H9 (cell line): Measurements from ENCODE around the gene NRXN2. TPM values are rescaled to one million over a fixed set of nuclear protein-coding genes. Genes with fewer than 3 reads are reported as not detected.

Experiments used
- DNase-seq: peaks from one replicate; pipeline ENCODE4 v3.0.0-alpha.2; 2017
- H2AFZ ChIP-seq: one replicate; pipeline ENCODE4 v1.6.1; 2013; ENCODE audit warnings: mild to moderate bottlenecking, low read length, control low read depth, moderate library complexity
- H2AK5ac ChIP-seq: 2 replicates; pipeline ENCODE4 v1.6.1; 2013; ENCODE audit warnings: low read length, control low read depth, mixed read lengths; ENCODE audit not compliant: insufficient read length
- H2BK120ac ChIP-seq: one replicate; pipeline ENCODE4 v1.6.1; 2013; ENCODE audit warnings: low read depth, mild to moderate bottlenecking, low read length, control low read depth, inconsistent platforms; ENCODE audit not compliant: poor library complexity, severe bottlenecking
- H2BK12ac ChIP-seq: 2 replicates; pipeline ENCODE4 v1.6.1; 2013; ENCODE audit warnings: low read length, control low read depth, mixed read lengths, low read depth; ENCODE audit not compliant: insufficient read length
- H2BK15ac ChIP-seq: 2 replicates; pipeline ENCODE4 v1.6.1; 2013; ENCODE audit warnings: low read depth, low read length, control low read depth
- H2BK20ac ChIP-seq: one replicate; pipeline ENCODE4 v1.6.1; 2013; ENCODE audit warnings: low read depth, mild to moderate bottlenecking, low read length, control low read depth, inconsistent platforms; ENCODE audit not compliant: poor library complexity, severe bottlenecking
- H2BK5ac ChIP-seq: 2 replicates; pipeline ENCODE4 v1.6.1; 2013; ENCODE audit warnings: low read length, control low read depth, mixed read lengths; ENCODE audit not compliant: insufficient read length
- H3K14ac ChIP-seq: 2 replicates; pipeline ENCODE4 v1.6.1; 2013; ENCODE audit warnings: low read length, control low read depth; ENCODE audit not compliant: insufficient read depth
- H3K18ac ChIP-seq: 2 replicates; pipeline ENCODE4 v1.6.1; 2013; ENCODE audit warnings: low read depth, mild to moderate bottlenecking, mixed read lengths, low read length, control low read depth; ENCODE audit not compliant: insufficient read length
- H3K23ac ChIP-seq: 2 replicates; pipeline ENCODE4 v1.6.1; 2013; ENCODE audit warnings: low read length, control low read depth, mixed read lengths, low read depth; ENCODE audit not compliant: insufficient read length
- H3K23me2 ChIP-seq: 2 replicates; pipeline ENCODE4 v1.6.1; 2013; ENCODE audit warnings: low read depth, mild to moderate bottlenecking, mixed read lengths, low read length, control low read depth; ENCODE audit not compliant: insufficient read length, poor library complexity, severe bottlenecking
- H3K27ac ChIP-seq: 2 replicates; pipeline ENCODE4 v1.5.1; 2013; ENCODE audit warnings: low read length, control low read depth, mixed read lengths, low read depth; ENCODE audit not compliant: insufficient read length
- H3K27me3 ChIP-seq: 2 replicates; pipeline ENCODE4 v1.6.1; 2013; ENCODE audit warnings: low read length, control low read depth, inconsistent platforms; ENCODE audit not compliant: insufficient read depth
- H3K4ac ChIP-seq: 2 replicates; pipeline ENCODE4 v1.6.1; 2013; ENCODE audit warnings: low read depth, mild to moderate bottlenecking, control low read depth, inconsistent platforms, low read length, moderate library complexity
- H3K4me1 ChIP-seq: 2 replicates; pipeline ENCODE4 v1.6.1; 2013; ENCODE audit warnings: low read length, control low read depth, inconsistent platforms; ENCODE audit not compliant: insufficient read depth
- H3K4me2 ChIP-seq: 2 replicates; pipeline ENCODE4 v1.6.1; 2013; ENCODE audit warnings: low read length, control low read depth, mixed read lengths; ENCODE audit not compliant: insufficient read length, insufficient read depth
- H3K56ac ChIP-seq: 2 replicates; pipeline ENCODE4 v1.6.1; 2013; ENCODE audit warnings: low read depth, mild to moderate bottlenecking, mixed read lengths, low read length, control low read depth; ENCODE audit not compliant: insufficient read length
- H3K79me1 ChIP-seq: 2 replicates; pipeline ENCODE4 v1.6.1; 2013; ENCODE audit warnings: low read depth, mild to moderate bottlenecking, moderate library complexity, low read length, control low read depth, inconsistent platforms; ENCODE audit not compliant: insufficient read depth, poor library complexity, severe bottlenecking
- H3K79me2 ChIP-seq: 2 replicates; pipeline ENCODE4 v1.6.1; 2013; ENCODE audit warnings: low read length, control low read depth, inconsistent platforms; ENCODE audit not compliant: insufficient read depth
- H3K9ac ChIP-seq: 2 replicates; pipeline ENCODE4 v1.6.1; 2013; ENCODE audit warnings: low read length, control low read depth, mixed read lengths; ENCODE audit not compliant: insufficient read length; ENCODE audit errors: extremely low read depth
- H3K9me3 ChIP-seq: one replicate; pipeline ENCODE4 v1.6.1; 2013; ENCODE audit warnings: low read depth, low read length, inconsistent platforms; ENCODE audit not compliant: control insufficient read depth
- H3T11ph ChIP-seq: one replicate; pipeline ENCODE4 v1.6.1; 2013; ENCODE audit warnings: mild to moderate bottlenecking, low read length, control low read depth, inconsistent platforms
- H4K20me1 ChIP-seq: one replicate; pipeline ENCODE4 v1.6.1; 2013; ENCODE audit not compliant: control insufficient read depth, insufficient read length, insufficient read depth
- H4K5ac ChIP-seq: 2 replicates; pipeline ENCODE4 v1.6.1; 2013; ENCODE audit warnings: low read depth, mild to moderate bottlenecking, mixed read lengths, low read length, control low read depth; ENCODE audit not compliant: insufficient read length
- H4K8ac ChIP-seq: replicated peaks from 2 replicates; pipeline ENCODE4 v1.6.1; 2013; ENCODE audit warnings: low read length, control low read depth, mixed read lengths, low read depth; ENCODE audit not compliant: insufficient read length
- H4K91ac ChIP-seq: 2 replicates; pipeline ENCODE4 v1.6.1; 2013; ENCODE audit warnings: low read depth, mild to moderate bottlenecking, moderate library complexity, mixed read lengths, low read length, control low read depth; ENCODE audit not compliant: insufficient read length
- H3K27ac Mint-ChIP-seq, 3 experiments: 2 replicates in 2 of 3; 3 replicates in 1 of 3; pipeline ENCODE4 v1.8.0; 2020 to 2021; ENCODE audit warnings: mixed read lengths in 3 of 3, mild to moderate bottlenecking in 1 of 3, moderate library complexity in 1 of 3
- H3K27me3 Mint-ChIP-seq: 2 replicates; pipeline ENCODE4 v1.8.0; 2021; ENCODE audit warnings: low read depth, mild to moderate bottlenecking, moderate library complexity, mixed read lengths
- H3K36me3 Mint-ChIP-seq, 3 experiments: 2 replicates in 2 of 3; 3 replicates in 1 of 3; pipeline ENCODE4 v1.8.0; 2020 to 2021; ENCODE audit warnings: low read depth in 3 of 3, mixed read lengths in 3 of 3; ENCODE audit not compliant: insufficient read depth in 1 of 3
- H3K4me1 Mint-ChIP-seq, 2 experiments: 2 replicates each; pipeline ENCODE4 v1.8.0; 2020; ENCODE audit warnings: mixed read lengths in 2 of 2
- H3K4me3 Mint-ChIP-seq, 2 experiments: 2 replicates in 1 of 2; 3 replicates in 1 of 2; pipeline ENCODE4 v1.8.0; 2020 to 2021; ENCODE audit warnings: mild to moderate bottlenecking in 2 of 2, mixed read lengths in 2 of 2, moderate library complexity in 1 of 2
- H3K9me3 Mint-ChIP-seq, 2 experiments: 2 replicates in 1 of 2; 3 replicates in 1 of 2; pipeline ENCODE4 v1.8.0; 2020; ENCODE audit warnings: mild to moderate bottlenecking in 2 of 2, mixed read lengths in 2 of 2, moderate library complexity in 1 of 2
- CTCF ChIP-seq: fragments of 200-600 bp; sonication (generic); conservative IDR thresholded peaks from 3 replicates; pipeline ENCODE4 v1.8.0; 2021; ENCODE audit warnings: antibody characterized with exemption, mild to moderate bottlenecking
- WGBS: extraction: QIAGEN DNeasy Blood & Tissue Kit; methylation state at CpG from one replicate; pipeline ENCODE4 v1.1.7; 2013; ENCODE audit warnings: missing lambda C conversion rate, low lambda C conversion rate, mixed read lengths; ENCODE audit not compliant: insufficient read length; ENCODE audit errors: extremely low coverage; 5-methylcytosine and 5-hydroxymethylcytosine counted together
- total RNA-seq: library from RNA; stranded (reverse); gene quantifications from 2 replicates; pipeline ENCODE4 v1.2.1, GENCODE V29; 2021

The NRXN2 gene
- total RNA-seq, 1 experiment from 2014 or later = 3.9 TPM

- no peaks in the 10 kb centered on the region for H3K23me2 ChIP-seq
- no peak for DNase-seq
- no peak overlapping the region for H3T11ph ChIP-seq
- H2BK120ac ChIP-seq = no peak overlapping the region
- H2BK15ac ChIP-seq = no peak overlapping the region
- no peak overlapping the region for H3K14ac ChIP-seq
- Mint-ChIP-seq H3K27ac (no peak overlapping the region; a peak in 1 of 7 replicates), H3K4me1 (peaks cover 39 to 63% of the 10 kb centered on the region in 2 experiments), H3K4me3 (peak overlapping the region in 1 of 2 experiments; percentile 34; a peak in 1 of 5 replicates), H3K36me3 (peaks cover 0 to 14% (median 8%) of the 10 kb centered on the region in 3 experiments; a peak in 3 of 7 replicates), H3K9me3 (no peaks in the 10 kb centered on the region; a peak in 1 of 5 replicates), H3K27me3 (no peaks in the 10 kb centered on the region; the same call in 1 of the 2 replicates)
- H3K4me1 ChIP-seq = peaks cover 4% of the 10 kb centered on the region; the same call in 1 of the 2 replicates
- no CpG with 5 or more reads among the region's 19 CpGs for WGBS
- no peak overlapping the region for H4K5ac ChIP-seq
- no peak overlapping the region for H4K91ac ChIP-seq
- H4K20me1 ChIP-seq = no peaks in the 10 kb centered on the region
- no peak overlapping the region for H3K4ac ChIP-seq
- H2AFZ ChIP-seq = no peak overlapping the region
- no peak overlapping the region for H3K27ac ChIP-seq
- no peak overlapping the region for H2BK12ac ChIP-seq
- no peaks in the 10 kb centered on the region for H3K79me1 ChIP-seq
- no peak overlapping the region for H2AK5ac ChIP-seq
- no peak overlapping the region for H3K23ac ChIP-seq
- H3K27me3 ChIP-seq = no peaks in the 10 kb centered on the region
- no peaks in the 10 kb centered on the region for H3K9me3 ChIP-seq
- H3K79me2 ChIP-seq = no peaks in the 10 kb centered on the region
- no peak for TF ChIP-seq CTCF
- H4K8ac ChIP-seq = no peak overlapping the region
- H3K18ac ChIP-seq = no peak overlapping the region
- no peak overlapping the region for H3K56ac ChIP-seq
- no peak overlapping the region for H3K4me2 ChIP-seq
- no peak overlapping the region for H2BK20ac ChIP-seq
- no peak overlapping the region for H2BK5ac ChIP-seq
- no peak overlapping the region for H3K9ac ChIP-seq
These were observed 34.7 kb upstream of the NRXN2 start for GRCh38 chr11:64757549-64758329.
